ENCODE data around the gene ALDH1B1. TPM values are rescaled to one million over a fixed set of nuclear protein-coding genes. Genes with fewer than 3 reads are reported as not detected.

The ALDH1B1 gene
- total and polyA plus RNA-seq, 2 donors (not counting 3 experiments of a cell fraction or from before 2014, with no cell fraction given) = 11.5 to 20.5 TPM

DNA sequence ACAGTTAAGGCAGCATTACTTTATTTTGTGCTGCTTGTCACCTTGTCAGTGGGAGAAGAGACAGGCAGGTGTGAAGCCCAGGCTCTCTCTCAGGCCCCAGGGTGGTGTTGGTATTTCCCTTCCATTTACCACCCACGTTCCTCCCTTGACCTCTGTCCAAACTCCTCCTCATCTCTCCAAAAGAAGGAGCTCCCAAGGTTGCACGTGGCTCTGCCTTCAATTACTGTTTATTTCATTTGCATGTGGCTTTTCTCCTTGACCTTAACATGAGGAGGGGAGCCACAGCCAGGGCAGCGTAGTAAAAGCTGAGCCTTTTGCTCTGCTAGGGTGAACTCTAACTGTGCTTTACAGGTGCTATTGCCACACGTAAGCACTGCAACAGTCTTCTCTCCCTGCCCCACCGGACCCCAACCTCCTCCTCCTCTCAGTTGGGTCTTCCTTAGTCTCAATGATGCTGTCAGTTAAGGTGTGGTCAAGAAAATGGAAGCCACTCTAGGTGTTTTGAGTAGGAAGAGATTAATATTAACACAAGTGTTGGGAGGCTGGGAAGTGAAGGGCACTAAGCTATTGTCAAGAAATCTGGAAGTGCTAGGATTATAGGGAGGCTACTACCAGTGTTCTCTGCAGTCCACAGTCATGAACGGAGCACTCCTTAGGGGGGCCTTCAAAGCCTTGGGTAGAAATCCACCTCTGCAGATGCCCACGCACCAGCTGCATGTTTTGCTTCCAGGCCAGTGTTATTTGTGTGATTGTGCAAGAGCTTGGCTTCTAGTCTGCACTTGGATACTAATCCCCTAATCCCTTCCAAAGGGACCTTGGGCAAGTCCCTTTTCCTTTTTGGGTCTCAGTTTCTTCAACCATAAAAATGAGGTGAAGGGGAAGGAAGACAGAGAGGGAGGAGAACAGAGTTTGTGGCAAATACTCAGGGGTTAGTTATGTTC, 3.9 kb upstream of the ALDH1B1 start:
- Histone ChIP-seq H3K9me1 (replicated peaks; ENCODE audit: control insufficient read depth, extremely low read depth, insufficient read depth, low read length) (no peaks in the 10 kb centered on the region), H3K4me1 (ENCODE audit: control insufficient read depth, extremely low read depth, insufficient read depth, low read length) (peaks cover 7% of the 10 kb centered on the region), H3K79me2 (ENCODE audit: control insufficient read depth, insufficient read depth, low read length) (peaks cover 9% of the 10 kb centered on the region), H3K27ac (ENCODE audit: insufficient read depth, low read depth, low read length) (no peak overlapping the region), H4K20me1 (replicated peaks; ENCODE audit: control insufficient read depth, extremely low read depth, insufficient read depth, low read length) (no peaks in the 10 kb centered on the region), H3K4me2 (ENCODE audit: insufficient read depth, low read length) (no peak overlapping the region), H3K9ac (replicated peaks; ENCODE audit: extremely low read depth, insufficient read depth, low read length) (no peak overlapping the region), H3K36me3 (ENCODE audit: control insufficient read depth in 2 of 2, extremely low read depth in 1 of 2, insufficient read depth in 2 of 2, low read length in 2 of 2) (no peaks in the 10 kb centered on the region), H3K4me3 (replicated peaks in 1 of 3; ENCODE audit: insufficient read depth in 1 of 3, low read depth in 1 of 3, low read length in 3 of 3) (no peak overlapping the region), H3K27me3 (ENCODE audit: control insufficient read depth in 2 of 2, insufficient read depth in 2 of 2, low read length in 2 of 2) (peaks cover 4 to 7% of the 10 kb centered on the region in 2 experiments), H2AFZ (ENCODE audit: low read depth, low read length) (no peak overlapping the region), H3K9me3 (replicated peaks; ENCODE audit: control insufficient read depth, insufficient read depth, low read length) (no peaks in the 10 kb centered on the region)
- intact Hi-C loops (cut with micrococcal nuclease) (no loop called here), dilution Hi-C loops (cut with MboI; ENCODE audit: extremely low pct_ligation_motif_present, low sequenced_read_pairs) (no loop called here)
- FAIRE-seq (no peak), DNase-seq (ENCODE audit: low read depth, low spot score) (no peak)
- TF ChIP-seq POLR2A (IDR thresholded peaks at IDR 0.05; ENCODE audit: low read depth, low read length) = no peak
- TF ChIP-seq EZH2 (IDR thresholded peaks at IDR 0.05; ENCODE audit: borderline replicate concordance, low read depth, low read length, severe bottlenecking) = no peak
- TF ChIP-seq FOS (IDR thresholded peaks at IDR 0.05; ENCODE audit: borderline replicate concordance, insufficient read depth, low read length) = no peak
- TF ChIP-seq POLR2AphosphoS5 (IDR thresholded peaks at IDR 0.05; ENCODE audit: insufficient read depth, low read depth, low read length) = no peak
- TF ChIP-seq JUN (IDR thresholded peaks at IDR 0.05; ENCODE audit: borderline replicate concordance, insufficient read depth, insufficient read length, low read depth) = no peak
- no peak for TF ChIP-seq MYC (IDR thresholded peaks at IDR 0.05; ENCODE audit: low read depth, low read length)
- TF ChIP-seq, protein P1, sequence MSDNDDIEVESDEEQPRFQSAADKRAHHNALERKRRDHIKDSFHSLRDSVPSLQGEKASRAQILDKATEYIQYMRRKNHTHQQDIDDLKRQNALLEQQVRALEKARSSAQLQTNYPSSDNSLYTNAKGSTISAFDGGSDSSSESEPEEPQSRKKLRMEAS (IDR thresholded peaks at IDR 0.05; ENCODE audit: insufficient read depth, insufficient read length) = no peak
- TF ChIP-seq, protein P2, sequence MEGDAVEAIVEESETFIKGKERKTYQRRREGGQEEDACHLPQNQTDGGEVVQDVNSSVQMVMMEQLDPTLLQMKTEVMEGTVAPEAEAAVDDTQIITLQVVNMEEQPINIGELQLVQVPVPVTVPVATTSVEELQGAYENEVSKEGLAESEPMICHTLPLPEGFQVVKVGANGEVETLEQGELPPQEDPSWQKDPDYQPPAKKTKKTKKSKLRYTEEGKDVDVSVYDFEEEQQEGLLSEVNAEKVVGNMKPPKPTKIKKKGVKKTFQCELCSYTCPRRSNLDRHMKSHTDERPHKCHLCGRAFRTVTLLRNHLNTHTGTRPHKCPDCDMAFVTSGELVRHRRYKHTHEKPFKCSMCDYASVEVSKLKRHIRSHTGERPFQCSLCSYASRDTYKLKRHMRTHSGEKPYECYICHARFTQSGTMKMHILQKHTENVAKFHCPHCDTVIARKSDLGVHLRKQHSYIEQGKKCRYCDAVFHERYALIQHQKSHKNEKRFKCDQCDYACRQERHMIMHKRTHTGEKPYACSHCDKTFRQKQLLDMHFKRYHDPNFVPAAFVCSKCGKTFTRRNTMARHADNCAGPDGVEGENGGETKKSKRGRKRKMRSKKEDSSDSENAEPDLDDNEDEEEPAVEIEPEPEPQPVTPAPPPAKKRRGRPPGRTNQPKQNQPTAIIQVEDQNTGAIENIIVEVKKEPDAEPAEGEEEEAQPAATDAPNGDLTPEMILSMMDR (IDR thresholded peaks at IDR 0.05; ENCODE audit: extremely low read depth in 1 of 2, insufficient read depth in 1 of 2, low read depth in 1 of 2, low read length in 2 of 2) = no peak
- TF ChIP-seq GATA2 (IDR thresholded peaks at IDR 0.05; ENCODE audit: insufficient read depth, insufficient read length, low read depth, low read length) = no peak
- no TSS peak for BruUV-seq (replicated peaks)
- ChIA-PET POLR2A (interaction anchor here (0.5 kb wide), 1 partner anchor 489 kb away, joined by 3 read pairs; no protein-coding TSS in a partner anchor), CTCF (interaction anchor here (1.0 kb wide), 1 partner anchor 484 kb away, joined by 3 read pairs; no protein-coding TSS in a partner anchor)

Measured in endothelial cell of umbilical vein (primary cell).